ENCODE measurements around the gene PTPN13.
"Not testable (repeated sequence)": the region's sequence is repeated elsewhere in the genome, so short reads cannot be mapped to it uniquely, and the experiment has no call there.

The PTPN13 gene

DNA sequence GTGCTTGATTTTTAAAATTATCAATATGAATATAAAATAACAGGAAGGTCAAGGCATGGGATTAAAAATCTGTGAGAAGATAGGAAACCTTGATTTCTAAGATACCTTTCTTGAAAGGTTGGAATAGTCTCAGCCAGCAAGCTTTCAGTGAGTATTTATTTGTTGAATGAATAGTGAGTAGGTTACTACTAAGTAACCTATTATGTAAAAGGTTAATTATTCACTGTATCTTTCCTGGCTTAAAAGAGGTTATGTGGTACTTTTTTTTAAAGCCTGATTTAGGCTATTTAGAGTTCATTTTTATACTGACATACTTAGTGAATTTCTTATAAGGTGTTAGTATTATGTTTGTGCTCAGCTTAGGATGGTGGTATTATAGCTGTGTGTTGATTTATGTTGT is 123.5 kb downstream of the PTPN13 start:
- DNase-seq (ENCODE audit: low read depth in 2 of 2) = no peak

DNA sequence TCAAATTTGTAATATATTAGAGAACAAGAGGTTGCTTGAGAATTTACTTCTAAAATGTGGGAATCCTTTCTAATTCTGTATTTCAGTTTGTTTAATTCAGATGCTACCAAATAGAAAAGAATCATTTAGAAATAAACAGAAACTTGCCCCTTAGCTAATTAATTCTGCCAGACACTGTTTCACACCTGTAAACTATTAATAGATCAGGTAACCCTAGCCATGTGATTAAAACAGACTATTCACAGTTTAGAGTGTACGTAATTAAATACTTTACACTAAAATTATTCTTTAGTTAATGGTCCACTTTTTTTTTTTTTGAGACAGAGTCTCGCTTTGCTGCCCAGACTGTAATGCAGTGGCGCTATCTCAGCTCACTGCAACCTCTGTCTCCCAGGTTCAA is 124.0 kb downstream of the PTPN13 start:
- DNase-seq (ENCODE audit: low read depth in 2 of 2) = no peak

DNA sequence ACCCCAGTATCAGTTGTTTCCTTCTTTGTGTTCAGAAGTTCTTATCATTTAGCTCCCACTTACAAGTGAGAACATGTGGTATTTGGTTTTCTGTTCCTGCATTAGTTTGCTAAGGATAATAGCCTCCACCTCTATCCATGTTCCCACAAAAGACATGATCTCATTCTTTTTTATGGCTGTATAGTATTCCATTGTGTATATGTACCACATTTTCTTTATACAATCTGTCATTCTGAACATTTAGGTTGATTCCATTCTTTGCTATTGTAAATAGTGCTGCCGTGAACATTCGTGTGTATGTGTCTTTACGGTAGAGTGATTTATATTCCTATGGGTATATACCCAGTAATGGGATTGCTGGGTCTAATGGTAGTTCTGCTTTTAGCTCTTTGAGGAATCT is 125.0 kb downstream of the PTPN13 start:
- DNase-seq (ENCODE audit: low read depth in 2 of 2) = not testable (repeated sequence)

DNA sequence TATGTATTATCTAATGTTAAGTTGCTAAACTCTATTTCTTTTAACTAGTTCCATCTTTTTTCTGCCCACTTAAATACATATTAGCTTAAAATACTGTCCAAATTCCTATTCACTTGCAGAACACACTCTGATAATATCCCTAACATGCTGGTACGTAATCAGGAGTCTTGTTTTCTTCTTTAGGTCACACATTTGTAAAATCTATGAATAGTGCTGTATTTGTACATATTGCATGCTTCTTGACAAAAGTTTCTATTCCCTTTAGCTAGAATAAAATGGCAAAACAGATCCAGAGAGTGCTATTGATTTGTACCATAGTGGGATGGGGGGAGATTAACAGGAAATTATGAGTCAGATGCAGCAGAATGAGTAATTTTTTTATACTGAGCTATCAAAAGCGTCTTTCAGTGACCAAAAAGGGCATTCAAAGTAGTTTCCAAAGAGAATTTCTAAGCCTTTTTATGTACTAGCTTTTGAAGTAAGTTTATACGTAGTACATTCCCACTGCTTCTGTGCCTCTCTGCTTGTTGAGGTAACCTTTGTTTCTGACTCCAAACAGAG is 126.5 kb downstream of the PTPN13 start:
- no peak for DNase-seq (ENCODE audit: low read depth in 2 of 2)

DNA sequence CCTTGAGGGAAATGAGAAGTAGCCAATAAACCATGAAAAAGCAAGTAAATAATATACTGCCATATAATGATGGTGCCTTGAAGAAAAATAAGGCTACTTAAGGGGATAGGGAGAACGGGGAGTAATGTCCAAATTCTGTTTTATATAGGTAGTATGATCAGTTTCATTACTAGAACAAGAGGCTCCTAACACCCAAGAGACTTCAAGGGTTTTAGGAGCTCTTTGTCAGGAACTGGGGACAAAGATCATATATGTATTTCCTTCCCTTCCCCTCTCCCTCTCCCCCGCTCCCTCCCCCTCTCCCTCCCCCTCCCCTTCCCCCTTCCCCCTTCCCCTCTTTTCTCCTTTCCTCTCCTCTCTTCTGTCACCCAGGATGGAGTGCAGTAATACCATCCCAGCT is 127.3 kb downstream of the PTPN13 start:
- DNase-seq (ENCODE audit: low read depth in 2 of 2) = no peak

DNA sequence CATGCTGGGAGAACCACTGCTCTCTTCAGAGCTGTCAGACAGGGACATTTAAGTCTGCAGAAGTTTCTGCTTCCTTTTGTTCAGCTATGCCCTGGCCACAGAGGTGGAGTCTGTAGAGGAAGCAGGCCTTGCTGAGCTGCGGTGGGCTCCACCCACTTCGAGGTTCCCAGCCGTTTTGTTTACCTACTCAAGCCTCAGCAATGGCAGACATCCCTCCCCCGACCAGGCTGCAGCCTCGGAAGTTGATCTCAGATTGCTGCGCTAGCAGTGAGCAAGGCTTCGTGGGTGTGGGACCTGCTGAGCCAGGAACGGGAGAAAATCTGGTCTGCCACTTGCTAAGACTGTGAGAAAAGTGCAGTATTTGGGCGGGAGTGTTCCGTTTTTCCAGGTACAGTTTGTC is 136.2 kb downstream of the PTPN13 start:
- DNase-seq (ENCODE audit: low read depth in 2 of 2) = no peak

DNA sequence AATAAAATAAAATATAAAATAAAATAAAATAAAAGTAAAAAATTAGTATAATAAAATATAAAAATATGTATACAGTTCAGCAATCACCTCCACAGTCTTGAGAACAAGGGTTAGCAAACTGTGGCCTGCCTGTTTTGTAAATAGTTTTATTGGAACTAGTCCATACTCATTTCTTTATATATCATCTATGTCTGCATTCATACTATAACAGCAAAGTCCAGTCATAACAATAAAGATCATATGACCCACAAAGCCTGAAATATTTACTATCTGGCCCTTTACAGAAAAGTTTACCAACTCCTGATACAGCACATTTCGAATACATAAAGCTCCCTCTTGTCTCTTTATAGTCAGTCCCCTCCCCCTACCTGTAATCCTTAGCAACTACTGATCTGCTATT is 143.1 kb downstream of the PTPN13 start:
- no peak for DNase-seq (ENCODE audit: low read depth in 2 of 2)

DNA sequence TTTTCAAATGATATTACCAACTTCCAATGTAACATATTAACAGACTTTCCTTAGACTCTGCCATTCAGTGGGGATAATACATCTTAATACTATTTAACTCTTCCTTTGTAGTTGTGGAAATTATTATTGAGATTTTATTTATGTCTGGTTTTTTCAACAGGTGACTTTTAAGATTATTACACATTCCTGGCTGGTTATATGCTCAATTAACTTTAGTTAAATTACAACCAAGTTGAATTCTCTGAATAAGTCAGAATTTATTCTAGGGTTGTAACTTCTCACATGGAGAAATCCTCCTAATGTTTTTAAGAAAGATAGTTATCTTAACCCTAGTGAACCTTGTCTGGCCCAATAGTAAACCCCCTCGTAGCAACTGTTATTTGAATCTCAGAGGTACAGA is 147.7 kb downstream of the PTPN13 start:
- no peak for DNase-seq (ENCODE audit: low read depth in 2 of 2)

DNA sequence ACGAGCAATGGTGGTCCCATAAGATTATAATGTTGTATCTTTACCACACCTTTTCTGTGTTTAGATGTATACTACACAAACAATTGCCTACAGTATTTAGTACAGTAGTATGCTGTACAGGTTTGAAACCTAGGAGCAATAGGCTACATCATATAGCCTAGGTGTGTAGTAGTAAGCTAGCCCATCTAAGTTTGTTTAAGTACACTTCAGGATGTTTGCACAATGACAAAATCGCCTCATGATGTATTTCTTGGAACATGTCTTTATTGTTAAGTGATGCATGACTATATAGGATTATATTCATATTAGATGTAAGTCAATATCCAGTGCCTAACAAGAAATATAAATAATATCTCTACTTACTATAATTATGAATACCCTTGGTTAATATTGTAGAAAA is 150.5 kb downstream of the PTPN13 start:
- DNase-seq (ENCODE audit: low read depth in 2 of 2) = no peak

DNA sequence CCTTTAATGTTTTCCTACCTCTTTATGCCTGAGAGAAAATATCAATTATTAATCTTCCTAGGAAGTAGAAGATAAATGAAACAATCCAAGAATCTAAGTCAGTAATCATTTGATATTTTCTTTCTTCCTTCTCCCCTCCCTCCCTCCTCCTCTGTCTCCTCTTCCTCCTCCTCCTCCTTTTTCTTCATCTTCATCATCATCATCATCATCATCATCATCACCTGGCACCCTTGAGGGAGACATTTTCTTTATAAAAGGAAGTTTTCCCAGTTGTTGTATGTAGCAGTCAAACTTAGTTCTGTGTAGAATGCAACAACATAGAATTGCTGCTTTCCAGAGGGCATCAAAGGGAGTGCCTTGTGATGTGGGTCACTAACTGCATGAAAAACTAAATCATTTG is 155.0 kb downstream of the PTPN13 start:
- DNase-seq (ENCODE audit: low read depth in 2 of 2) = no peak

DNA sequence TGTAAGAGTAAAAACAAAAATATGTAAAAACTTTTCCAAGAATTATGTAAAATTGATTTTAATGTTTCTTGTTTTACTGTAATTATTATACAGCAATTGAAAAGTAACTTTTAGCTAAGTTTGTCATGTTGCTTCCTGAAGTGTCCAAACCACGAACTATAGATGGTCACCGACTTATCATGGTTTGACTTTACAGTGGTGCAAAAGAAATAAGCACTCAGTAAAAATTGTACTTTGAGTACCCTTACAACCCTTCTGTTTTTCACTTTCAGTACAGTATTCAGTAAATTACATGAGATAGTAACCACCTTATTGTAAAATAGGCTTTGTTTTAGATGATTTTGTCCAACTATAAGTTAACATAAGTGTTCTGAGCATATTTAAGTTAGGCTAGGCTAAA is 161.3 kb downstream of the PTPN13 start:
- no peak for DNase-seq (ENCODE audit: low read depth in 2 of 2)

DNA sequence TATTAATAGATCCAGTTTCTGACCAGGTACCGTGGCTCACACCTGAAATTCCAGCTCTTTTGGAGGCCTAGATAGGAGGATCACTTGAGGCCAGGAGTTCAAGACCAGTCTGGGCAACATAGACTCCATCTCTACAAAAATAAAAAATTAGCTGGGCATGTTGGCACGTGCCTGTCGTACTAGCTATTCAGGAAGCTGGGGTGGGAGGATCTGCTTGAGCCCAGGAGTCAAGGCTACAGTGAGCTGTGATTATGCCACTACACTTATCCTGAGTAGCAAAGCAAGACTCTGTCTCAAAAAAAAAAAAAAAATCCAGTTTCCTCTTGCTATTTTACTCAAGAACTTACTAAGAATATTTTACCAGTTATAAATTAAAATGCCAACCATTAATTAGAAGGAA is 163.4 kb downstream of the PTPN13 start:
- DNase-seq (ENCODE audit: low read depth in 2 of 2) = no peak

DNA sequence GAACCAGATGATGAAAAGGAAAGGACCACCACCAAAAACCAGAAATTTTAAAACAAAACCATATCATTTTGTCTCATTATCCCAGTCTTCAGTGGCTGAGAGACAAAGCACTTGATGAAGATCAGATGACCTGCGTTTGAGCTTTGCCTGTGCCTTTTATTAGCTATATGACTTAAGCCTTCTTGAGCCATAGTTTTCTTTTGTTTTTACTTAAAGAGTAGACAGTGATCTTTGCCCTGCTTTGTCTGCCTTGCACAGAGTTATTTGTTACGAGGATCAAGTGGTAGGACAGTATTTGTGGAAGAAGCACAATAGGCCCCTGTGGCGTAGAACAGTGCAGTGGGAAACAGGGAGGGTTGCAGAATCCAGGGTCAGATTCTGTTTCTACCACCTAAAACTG is 165.2 kb downstream of the PTPN13 start:
- DNase-seq (ENCODE audit: low read depth in 2 of 2) = no peak

DNA sequence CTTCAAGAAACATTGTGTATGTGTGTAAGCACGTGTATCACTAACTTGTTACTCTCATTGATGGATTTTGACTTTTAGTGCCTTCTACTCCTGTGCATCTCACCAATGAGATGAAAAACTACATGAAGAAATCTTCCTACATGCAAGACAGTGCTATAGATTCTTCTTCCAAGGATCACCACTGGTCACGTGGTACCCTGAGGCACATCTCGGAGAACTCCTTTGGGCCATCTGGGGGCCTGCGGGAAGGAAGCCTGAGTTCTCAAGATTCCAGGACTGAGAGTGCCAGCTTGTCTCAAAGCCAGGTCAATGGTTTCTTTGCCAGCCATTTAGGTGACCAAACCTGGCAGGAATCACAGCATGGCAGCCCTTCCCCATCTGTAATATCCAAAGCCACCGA is 168.5 kb downstream of the PTPN13 start:
- no peak for DNase-seq (ENCODE audit: low read depth in 2 of 2)

DNA sequence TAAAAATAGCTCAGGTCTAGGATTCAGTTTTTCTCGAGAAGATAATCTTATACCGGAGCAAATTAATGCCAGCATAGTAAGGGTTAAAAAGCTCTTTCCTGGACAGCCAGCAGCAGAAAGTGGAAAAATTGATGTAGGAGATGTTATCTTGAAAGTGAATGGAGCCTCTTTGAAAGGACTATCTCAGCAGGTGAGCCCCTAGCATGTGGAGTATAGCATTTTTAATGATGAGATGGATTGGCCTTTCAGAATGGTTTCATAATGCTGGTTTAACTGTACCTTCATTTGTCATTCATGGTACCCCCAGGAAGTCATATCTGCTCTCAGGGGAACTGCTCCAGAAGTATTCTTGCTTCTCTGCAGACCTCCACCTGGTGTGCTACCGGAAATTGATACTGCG is 175.7 kb downstream of the PTPN13 start:
- no peak for DNase-seq (ENCODE audit: low read depth in 2 of 2)

DNA sequence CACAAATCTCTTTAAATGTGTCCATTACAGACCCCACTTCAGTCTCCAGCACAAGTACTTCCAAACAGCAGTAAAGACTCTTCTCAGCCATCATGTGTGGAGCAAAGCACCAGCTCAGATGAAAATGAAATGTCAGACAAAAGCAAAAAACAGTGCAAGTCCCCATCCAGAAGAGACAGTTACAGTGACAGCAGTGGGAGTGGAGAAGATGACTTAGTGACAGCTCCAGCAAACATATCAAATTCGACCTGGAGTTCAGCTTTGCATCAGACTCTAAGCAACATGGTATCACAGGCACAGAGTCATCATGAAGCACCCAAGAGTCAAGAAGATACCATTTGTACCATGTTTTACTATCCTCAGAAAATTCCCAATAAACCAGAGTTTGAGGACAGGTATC is 177.0 kb downstream of the PTPN13 start:
- no peak for DNase-seq (ENCODE audit: low read depth in 2 of 2)

DNA sequence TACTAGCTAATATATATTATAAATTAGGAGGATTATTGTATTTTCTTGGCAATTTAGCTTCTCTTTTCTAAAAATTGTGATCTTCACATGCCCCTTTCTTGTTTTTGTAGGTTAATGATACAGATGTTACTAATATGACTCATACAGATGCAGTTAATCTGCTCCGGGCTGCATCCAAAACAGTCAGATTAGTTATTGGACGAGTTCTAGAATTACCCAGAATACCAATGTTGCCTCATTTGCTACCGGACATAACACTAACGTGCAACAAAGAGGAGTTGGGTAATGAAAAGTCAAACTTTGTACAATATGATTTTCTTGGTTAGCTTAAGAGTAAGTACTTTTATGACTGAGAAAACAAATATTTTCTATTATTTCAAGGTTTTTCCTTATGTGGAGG is 180.9 kb downstream of the PTPN13 start:
- no peak for DNase-seq (ENCODE audit: low read depth in 2 of 2)

DNA sequence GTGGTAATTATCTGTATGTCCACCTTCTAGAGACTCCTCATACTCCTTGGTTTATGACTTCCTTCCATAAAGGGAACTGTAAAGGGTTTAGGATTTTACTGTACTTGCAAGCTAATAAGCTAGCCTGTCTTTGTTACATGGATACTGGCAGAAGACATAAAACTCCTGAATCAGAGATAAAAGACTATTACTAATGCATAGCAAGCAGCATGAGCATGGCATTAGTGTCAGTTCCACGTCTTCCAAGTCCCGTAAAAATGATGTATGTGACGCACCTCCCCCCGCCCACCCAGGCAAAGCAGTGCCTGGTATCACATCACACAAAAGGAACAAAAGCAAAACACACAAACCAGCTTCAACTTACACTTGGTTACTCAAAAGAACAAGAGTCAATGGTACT is 184.1 kb downstream of the PTPN13 start:
- DNase-seq (ENCODE audit: low read depth in 2 of 2) = no peak

DNA sequence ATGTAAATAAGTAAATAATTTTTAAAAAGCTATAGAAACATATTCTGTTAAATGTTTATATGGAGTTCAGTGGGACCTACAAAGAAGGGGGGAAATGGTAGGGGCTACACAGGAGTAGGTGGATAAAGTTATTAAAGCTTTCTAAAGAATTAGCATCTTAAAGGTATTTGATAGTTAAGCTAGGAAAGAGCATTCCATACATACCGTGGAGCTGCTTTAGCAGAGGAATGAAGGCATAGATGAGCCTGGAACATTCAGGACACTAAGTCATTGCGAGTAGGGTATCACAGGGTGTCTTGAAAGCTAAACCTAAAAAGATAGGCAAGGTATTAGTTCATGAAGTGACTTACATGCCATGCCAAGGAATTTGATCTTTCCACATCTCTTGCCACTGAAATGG is 194.7 kb downstream of the PTPN13 start:
- no peak for DNase-seq (ENCODE audit: low read depth in 2 of 2)

DNA sequence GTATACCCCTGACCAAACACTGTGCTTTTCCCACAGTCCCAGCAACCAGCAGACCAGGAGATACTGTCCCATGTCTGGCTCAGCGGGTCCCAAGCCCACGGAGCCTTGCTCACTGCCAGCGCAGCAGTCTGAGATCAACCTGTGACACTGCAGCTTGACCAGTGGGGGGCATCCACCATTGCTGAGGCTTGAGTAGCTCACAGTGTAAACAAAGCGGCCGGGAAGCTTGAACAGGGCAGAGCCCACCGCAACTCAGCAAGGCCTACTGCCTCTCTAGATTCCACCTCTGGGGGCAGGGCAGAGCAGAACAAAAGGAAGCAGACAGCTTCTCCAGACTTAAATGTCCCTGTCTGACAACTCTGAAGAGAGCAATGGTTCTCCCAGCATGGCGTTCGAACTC is 197.0 kb downstream of the PTPN13 start:
- no peak for DNase-seq (ENCODE audit: low read depth in 2 of 2)

DNA sequence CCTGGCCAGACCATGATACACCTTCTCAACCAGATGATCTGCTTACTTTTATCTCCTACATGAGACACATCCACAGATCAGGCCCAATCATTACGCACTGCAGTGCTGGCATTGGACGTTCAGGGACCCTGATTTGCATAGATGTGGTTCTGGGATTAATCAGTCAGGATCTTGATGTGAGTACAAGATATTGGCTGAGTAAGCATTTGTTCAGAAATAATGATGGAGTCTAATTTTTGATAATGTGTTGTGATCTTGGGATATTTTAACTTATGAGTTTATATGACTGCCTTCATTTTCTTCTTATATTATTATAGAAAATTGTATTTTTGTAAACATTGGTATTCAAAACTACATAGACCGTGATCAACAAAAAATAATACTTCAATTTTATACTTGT is 215.7 kb downstream of the PTPN13 start:
- no peak for DNase-seq (ENCODE audit: low read depth in 2 of 2)

DNA sequence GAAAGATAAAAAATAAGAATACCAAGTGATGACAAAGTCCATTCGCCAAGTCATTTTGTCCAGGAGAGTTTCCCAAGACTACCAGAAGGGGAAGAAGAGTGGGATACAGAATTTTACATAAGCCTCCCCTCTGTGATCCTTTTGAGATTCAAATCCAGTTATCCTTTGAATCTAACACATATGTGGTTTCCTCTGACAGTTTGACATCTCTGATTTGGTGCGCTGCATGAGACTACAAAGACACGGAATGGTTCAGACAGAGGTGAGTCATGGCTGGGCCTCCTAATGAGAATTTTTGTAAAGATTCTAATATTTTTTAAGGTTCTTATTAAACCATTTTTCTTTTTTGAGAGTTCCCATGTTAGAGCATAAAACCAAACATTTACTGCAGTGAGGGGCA is 216.7 kb downstream of the PTPN13 start:
- DNase-seq (ENCODE audit: low read depth in 2 of 2) = no peak

DNA sequence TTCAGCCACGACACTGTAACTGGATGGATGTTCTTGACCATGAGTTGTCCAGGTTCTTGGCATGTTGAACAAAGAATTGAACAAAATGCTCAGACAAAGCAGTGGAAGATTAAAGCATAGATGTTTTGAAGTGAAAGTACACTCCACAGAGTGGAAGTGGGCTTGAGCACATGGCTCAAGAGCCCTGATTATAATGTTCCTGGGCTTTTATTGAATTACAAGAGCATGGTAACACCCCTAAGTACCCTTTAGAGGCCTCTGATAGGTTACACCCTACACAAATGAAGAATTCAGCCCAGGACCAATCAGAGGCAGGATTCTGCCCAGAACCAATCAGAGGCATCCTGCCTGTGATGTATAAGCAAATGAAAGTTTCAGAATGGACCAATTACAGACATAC is 221.5 kb downstream of the PTPN13 start:
- DNase-seq (ENCODE audit: low read depth in 2 of 2) = no peak

DNA sequence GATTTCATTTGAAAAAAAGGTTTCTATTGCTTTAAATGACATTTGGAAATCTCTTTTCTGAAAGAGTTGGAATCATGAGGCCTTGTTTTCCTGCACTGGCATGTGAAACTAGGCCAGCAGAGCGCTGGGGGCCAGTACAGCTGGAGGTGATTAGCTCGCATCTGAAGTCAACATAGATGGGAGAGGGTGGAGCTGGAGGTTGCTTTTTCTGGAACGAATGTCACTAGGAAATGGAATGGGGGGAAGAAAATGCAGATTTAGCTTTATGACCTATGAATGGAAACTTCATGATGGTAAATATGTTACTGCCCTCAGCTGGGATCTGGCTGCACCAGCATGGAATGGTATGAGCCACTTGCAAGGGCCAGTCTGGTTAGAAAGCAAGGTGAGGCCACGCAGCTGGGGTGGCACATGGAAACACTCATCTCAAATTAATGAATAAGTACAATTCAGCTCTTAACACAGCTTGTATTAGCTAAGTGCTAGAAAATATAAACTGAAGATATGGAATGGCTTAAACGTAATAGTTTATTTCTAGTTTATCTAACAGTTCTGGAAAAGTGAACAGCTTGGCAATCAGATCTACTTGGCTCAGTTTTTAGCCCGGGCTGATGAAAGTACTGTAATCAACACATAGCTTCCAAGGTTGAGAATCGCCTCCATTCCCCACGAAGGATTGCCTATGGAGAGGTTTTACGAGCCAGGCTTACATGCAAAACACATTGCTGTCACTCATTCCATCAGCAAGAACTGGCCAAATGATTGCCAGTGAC is 222.6 kb downstream of the PTPN13 start:
- no peak for DNase-seq (ENCODE audit: low read depth in 2 of 2)
